ENCODE measurements around the gene TERB1. TPM values are rescaled to one million over a fixed set of nuclear protein-coding genes. Genes with fewer than 3 reads are reported as not detected.

TERB1 gene
- total and polyA plus RNA-seq, 2 of the 13 experiments (the other 11 are each of a cell fraction or from before 2014, with no cell fraction given), result not detected

GRCh38 chr16:66751303-66751991 is 49.9 kb downstream of the TERB1 start, which contains the start of gene DYNC1LI2 (continued):
- TF ChIP-seq ZNF747 (CRISPR knock-in tag; IDR thresholded peaks at IDR 0.05; ENCODE audit: borderline replicate concordance) (peak; percentile 77; the same call in 1 of the 2 replicates), NFKBIZ (CRISPR knock-in tag; IDR thresholded peaks at IDR 0.05) (no peak), SRY (CRISPR knock-in tag; IDR thresholded peaks at IDR 0.05) (no peak), ZNF691 (CRISPR knock-in tag; IDR thresholded peaks at IDR 0.05; ENCODE audit: borderline replicate concordance, low read depth) (no peak), ZNF329 (CRISPR knock-in tag; IDR thresholded peaks at IDR 0.05; ENCODE audit: low read depth) (no peak; the same call in 1 of the 2 replicates), ZKSCAN5 (CRISPR knock-in tag; IDR thresholded peaks at IDR 0.05) (no peak), ZNF367 (CRISPR knock-in tag; IDR thresholded peaks at IDR 0.05; ENCODE audit: borderline replicate concordance) (no peak; the same call in 1 of the 2 replicates), ELF4 (CRISPR knock-in tag; IDR thresholded peaks at IDR 0.05; ENCODE audit: borderline replicate concordance) (no peak), AHDC1 (CRISPR knock-in tag; IDR thresholded peaks at IDR 0.05; ENCODE audit: borderline replicate concordance) (no peak), ZNF776 (CRISPR knock-in tag; IDR thresholded peaks at IDR 0.05) (peak; percentile 88), DBP (CRISPR knock-in tag; IDR thresholded peaks at IDR 0.05; ENCODE audit: not compliant biosample characterization) (no peak), NRL (CRISPR knock-in tag; IDR thresholded peaks at IDR 0.05; ENCODE audit: borderline replicate concordance) (no peak), ZSCAN31 (CRISPR knock-in tag; IDR thresholded peaks at IDR 0.05; ENCODE audit: low read depth) (peak; percentile 79; the same call in 1 of the 2 replicates), FLYWCH1 (CRISPR knock-in tag; IDR thresholded peaks at IDR 0.05) (no peak), ZNF224 (CRISPR knock-in tag; IDR thresholded peaks at IDR 0.05) (no peak), CBX2 (IDR thresholded peaks at IDR 0.05; ENCODE audit: low read depth, low read length) (no peak), CBX2 (CRISPR knock-in tag; IDR thresholded peaks at IDR 0.05; ENCODE audit: low read depth) (no peak), ZBTB33 (CRISPR knock-in tag; IDR thresholded peaks at IDR 0.05) (0 out of 2 replicates have a peak, but pooled peaks have one; percentile 12)
